ENCODE data around the gene XK. TPM values are rescaled to one million over a fixed set of nuclear protein-coding genes. Genes with fewer than 3 reads are reported as not detected.

The XK gene
- total and polyA plus RNA-seq, 2 donors (not counting 3 experiments of a cell fraction or from before 2014, with no cell fraction given), result 0.03 to 0.07 TPM

DNA sequence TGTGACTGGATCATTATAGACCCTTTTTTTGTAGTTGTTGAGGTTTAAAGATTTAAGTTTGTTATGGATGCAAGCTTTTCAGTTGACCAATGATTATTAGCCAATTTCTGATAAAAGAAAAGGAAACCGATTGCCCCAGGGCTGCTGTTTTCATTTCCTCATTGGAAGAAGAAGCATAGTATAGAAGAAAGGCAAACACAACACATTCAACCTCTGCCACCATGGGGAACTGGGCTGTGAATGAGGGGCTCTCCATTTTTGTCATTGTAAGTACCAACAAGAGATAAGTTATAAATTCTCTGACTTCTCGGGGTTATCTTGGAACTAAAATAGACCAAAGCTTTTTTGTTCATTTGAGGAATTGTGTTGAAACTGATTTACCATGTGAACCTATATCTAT is 94.3 kb downstream of the XK start, which contains the start of gene CYBB:
Gene CYBB (plus strand): TSS at position 203 of the 400 bp plus-strand sequence. CDS start 19 bp downstream, at position 222.
- no peak within 1 kb of the TSS for H3K9ac ChIP-seq (replicated peaks; ENCODE audit: extremely low read depth, insufficient read depth, low read length)
- H3K27ac ChIP-seq (ENCODE audit: insufficient read depth, low read depth, low read length), result no peak within 1 kb of the TSS
- no peaks in the 10 kb centered on the region for H3K27me3 ChIP-seq (ENCODE audit: control insufficient read depth in 2 of 2, insufficient read depth in 2 of 2, low read length in 2 of 2)
- H2AFZ ChIP-seq (ENCODE audit: low read depth, low read length), result no peak within 1 kb of the TSS
- no peaks in the 10 kb centered on the region for H4K20me1 ChIP-seq (replicated peaks; ENCODE audit: control insufficient read depth, extremely low read depth, insufficient read depth, low read length)
- dilution Hi-C loops (cut with MboI; ENCODE audit: extremely low pct_ligation_motif_present, low sequenced_read_pairs), result no loop called here
- DNase-seq (ENCODE audit: low read depth, low spot score), result no peak
- POLR2A ChIA-PET, result no interaction called here
- H3K36me3 ChIP-seq (ENCODE audit: control insufficient read depth in 2 of 2, extremely low read depth in 1 of 2, insufficient read depth in 2 of 2, low read length in 2 of 2), result no peaks in the 10 kb centered on the region
- no peaks in the 10 kb centered on the region for H3K9me3 ChIP-seq (replicated peaks; ENCODE audit: control insufficient read depth, insufficient read depth, low read length)
- CTCF ChIA-PET, result no interaction called here
- no peaks in the 10 kb centered on the region for H3K9me1 ChIP-seq (replicated peaks; ENCODE audit: control insufficient read depth, extremely low read depth, insufficient read depth, low read length)
- H3K79me2 ChIP-seq (ENCODE audit: control insufficient read depth, insufficient read depth, low read length), result no peaks in the 10 kb centered on the region
- no peak for TF ChIP-seq MYC (IDR thresholded peaks at IDR 0.05; ENCODE audit: low read depth, low read length)
- no peak for TF ChIP-seq POLR2AphosphoS5 (IDR thresholded peaks at IDR 0.05; ENCODE audit: insufficient read depth, low read depth, low read length)
- no peak for TF ChIP-seq FOS (IDR thresholded peaks at IDR 0.05; ENCODE audit: borderline replicate concordance, insufficient read depth, low read length)
- TF ChIP-seq, protein P1, sequence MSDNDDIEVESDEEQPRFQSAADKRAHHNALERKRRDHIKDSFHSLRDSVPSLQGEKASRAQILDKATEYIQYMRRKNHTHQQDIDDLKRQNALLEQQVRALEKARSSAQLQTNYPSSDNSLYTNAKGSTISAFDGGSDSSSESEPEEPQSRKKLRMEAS (IDR thresholded peaks at IDR 0.05; ENCODE audit: insufficient read depth, insufficient read length), result no peak
- TF ChIP-seq, protein P2, sequence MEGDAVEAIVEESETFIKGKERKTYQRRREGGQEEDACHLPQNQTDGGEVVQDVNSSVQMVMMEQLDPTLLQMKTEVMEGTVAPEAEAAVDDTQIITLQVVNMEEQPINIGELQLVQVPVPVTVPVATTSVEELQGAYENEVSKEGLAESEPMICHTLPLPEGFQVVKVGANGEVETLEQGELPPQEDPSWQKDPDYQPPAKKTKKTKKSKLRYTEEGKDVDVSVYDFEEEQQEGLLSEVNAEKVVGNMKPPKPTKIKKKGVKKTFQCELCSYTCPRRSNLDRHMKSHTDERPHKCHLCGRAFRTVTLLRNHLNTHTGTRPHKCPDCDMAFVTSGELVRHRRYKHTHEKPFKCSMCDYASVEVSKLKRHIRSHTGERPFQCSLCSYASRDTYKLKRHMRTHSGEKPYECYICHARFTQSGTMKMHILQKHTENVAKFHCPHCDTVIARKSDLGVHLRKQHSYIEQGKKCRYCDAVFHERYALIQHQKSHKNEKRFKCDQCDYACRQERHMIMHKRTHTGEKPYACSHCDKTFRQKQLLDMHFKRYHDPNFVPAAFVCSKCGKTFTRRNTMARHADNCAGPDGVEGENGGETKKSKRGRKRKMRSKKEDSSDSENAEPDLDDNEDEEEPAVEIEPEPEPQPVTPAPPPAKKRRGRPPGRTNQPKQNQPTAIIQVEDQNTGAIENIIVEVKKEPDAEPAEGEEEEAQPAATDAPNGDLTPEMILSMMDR (IDR thresholded peaks at IDR 0.05; ENCODE audit: extremely low read depth in 1 of 2, insufficient read depth in 1 of 2, low read depth in 1 of 2, low read length in 2 of 2), result no peak
- no peak for TF ChIP-seq GATA2 (IDR thresholded peaks at IDR 0.05; ENCODE audit: insufficient read depth, insufficient read length, low read depth, low read length)
- TF ChIP-seq POLR2A (IDR thresholded peaks at IDR 0.05; ENCODE audit: low read depth, low read length), result no peak
- no peak for TF ChIP-seq JUN (IDR thresholded peaks at IDR 0.05; ENCODE audit: borderline replicate concordance, insufficient read depth, insufficient read length, low read depth)
- no peak within 1 kb of the TSS for H3K4me2 ChIP-seq (ENCODE audit: insufficient read depth, low read length)
- no peaks in the 10 kb centered on the region for H3K4me1 ChIP-seq (ENCODE audit: control insufficient read depth, extremely low read depth, insufficient read depth, low read length)
- H3K4me3 ChIP-seq (replicated peaks in 1 of 3; ENCODE audit: insufficient read depth in 1 of 3, low read depth in 1 of 3, low read length in 3 of 3), result no peak within 1 kb of the TSS
- no TSS peak for BruUV-seq (replicated peaks)
- no peak for FAIRE-seq
- intact Hi-C loops (cut with micrococcal nuclease), result no loop called here
